Sigmoid colon (tissue), 4 donors: Measurements from ENCODE around the gene LMBR1L.

Source experiments
- CTCF ChIP-seq, 4 experiments: fragments of 450-650 bp in 3 of 4; fragments of 200-600 bp in 1 of 4; IDR thresholded peaks; one replicate each; pipeline ENCODE4 v1.5.1; 2016 to 2019; ENCODE audit warnings: antibody characterized with exemption in 4 of 4, mild to moderate bottlenecking in 3 of 4, moderate library complexity in 2 of 4
- EP300 ChIP-seq, 4 donors: sonication (generic); formaldehyde crosslinking; IDR thresholded peaks; one replicate each; pipeline ENCODE4 v1.6.1; 2017; ENCODE audit warnings: antibody characterized with exemption in 4 of 4
- POLR2A ChIP-seq, 2 donors: fragments of 450-650 bp; IDR thresholded peaks; one replicate each; pipeline ENCODE4 v1.6.1; 2016; ENCODE audit warnings: antibody characterized with exemption in 2 of 2, mild to moderate bottlenecking in 2 of 2, moderate library complexity in 2 of 2
- POLR2AphosphoS5 ChIP-seq, 4 donors: sonication (generic); formaldehyde crosslinking; IDR thresholded peaks; one replicate each; pipeline ENCODE4 v1.6.1; 2017; ENCODE audit warnings: antibody characterized with exemption in 4 of 4

- TF ChIP-seq EP300 (IDR thresholded peaks at IDR 0.05) (no peak), CTCF (IDR thresholded peaks at IDR 0.05) (peak; percentile 41 to 86 (median 72)), POLR2A (IDR thresholded peaks at IDR 0.05) (no peak), POLR2AphosphoS5 (IDR thresholded peaks at IDR 0.05) (no peak)
These were observed 12.6 kb downstream of the LMBR1L start for GRCh38 chr12:49098035-49098451.
